Effector memory CD8-positive, alpha-beta T cell (primary cell): ENCODE measurements around the gene AMFR.
A peak's percentile ranks its signal among the peaks of the same experiment; 100 is the strongest.

Source experiments
- ATAC-seq: fragments of 150-1000 bp; cut with Tn5 transposase; replicated peaks from 2 replicates; pipeline ENCODE4 v1.10.0; 2021; ENCODE audit warnings: mild to moderate bottlenecking, moderate library complexity
- DNase-seq, 3 experiments: peaks; one replicate each; pipeline ENCODE4 v3.0.0; 2021
- H3K27ac Mint-ChIP-seq, 2 donors: one replicate each; pipeline ENCODE4 v1.8.0; 2022; ENCODE audit warnings: mild to moderate bottlenecking in 2 of 2, mixed read lengths in 2 of 2, moderate library complexity in 2 of 2
- H3K27me3 Mint-ChIP-seq, 2 donors: one replicate each; pipeline ENCODE4 v1.8.0; 2022; ENCODE audit warnings: mixed read lengths in 2 of 2
- H3K36me3 Mint-ChIP-seq: one replicate; pipeline ENCODE4 v1.8.0; 2022; ENCODE audit warnings: mild to moderate bottlenecking, moderate library complexity, mixed read lengths; ENCODE audit not compliant: insufficient read depth
- H3K4me1 Mint-ChIP-seq, 2 donors: one replicate each; pipeline ENCODE4 v1.8.0; 2022; ENCODE audit warnings: low read depth in 2 of 2, mixed read lengths in 2 of 2
- H3K4me3 Mint-ChIP-seq, 2 donors: one replicate each; pipeline ENCODE4 v1.8.0; 2022; ENCODE audit warnings: mild to moderate bottlenecking in 2 of 2, mixed read lengths in 2 of 2, moderate library complexity in 2 of 2
- H3K9me3 Mint-ChIP-seq, 2 donors: one replicate each; pipeline ENCODE4 v1.8.0; 2022; ENCODE audit warnings: mixed read lengths in 2 of 2

The AMFR gene

DNA sequence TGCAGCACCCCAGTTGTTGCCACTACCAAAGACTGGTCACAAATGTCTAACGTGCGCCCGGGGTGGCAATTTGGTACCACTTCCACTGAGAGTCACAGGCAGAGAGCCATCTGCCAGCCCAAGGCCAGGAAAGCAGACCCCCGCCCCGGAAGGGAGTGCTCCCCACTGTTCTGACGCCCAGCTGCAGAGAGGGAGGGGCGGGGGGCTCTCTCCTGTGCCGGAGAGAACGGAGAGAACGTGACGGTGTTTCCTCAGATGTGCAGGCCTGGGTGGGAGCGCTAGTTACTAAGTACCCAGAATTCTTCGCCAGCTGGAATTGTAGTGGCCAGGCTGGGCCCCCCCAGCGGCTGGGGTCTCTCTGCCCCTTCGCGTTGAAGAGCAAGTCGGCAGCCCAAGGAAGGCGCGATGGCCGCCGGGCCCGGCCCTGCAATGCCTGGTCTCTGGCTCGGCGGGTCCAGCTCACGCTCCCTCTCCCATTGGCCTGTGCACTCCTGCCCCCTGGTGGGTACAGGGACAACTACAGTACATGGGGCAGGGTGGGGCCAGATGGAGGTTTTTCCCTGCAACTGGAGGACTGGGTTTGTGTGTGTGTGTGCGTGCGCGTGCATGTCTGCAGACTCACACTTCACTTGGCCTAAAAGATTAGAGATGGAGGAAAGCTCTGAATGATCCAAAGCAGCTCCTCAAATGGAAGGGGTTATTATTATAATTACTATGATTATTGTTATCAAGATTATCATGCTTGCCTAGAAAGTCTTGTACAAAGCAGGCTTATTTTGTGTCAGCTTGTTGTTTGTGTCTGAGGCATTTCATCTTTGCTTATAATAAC is 107.1 kb downstream of the AMFR start:
- ATAC-seq (peak; percentile 99), DNase-seq (peak; percentile 78 to 84 (median 81))
- peak overlapping the region; percentile 0 to 2 for H3K27ac Mint-ChIP-seq
- H3K9me3 Mint-ChIP-seq, result no peaks in the 10 kb centered on the region
- no peaks in the 10 kb centered on the region for H3K27me3 Mint-ChIP-seq
- no peaks in the 10 kb centered on the region for H3K36me3 Mint-ChIP-seq
- H3K4me1 Mint-ChIP-seq, result peaks cover 6 to 11% of the 10 kb centered on the region in 2 donors
- peak overlapping the region; percentile 20 to 72 for H3K4me3 Mint-ChIP-seq

DNA sequence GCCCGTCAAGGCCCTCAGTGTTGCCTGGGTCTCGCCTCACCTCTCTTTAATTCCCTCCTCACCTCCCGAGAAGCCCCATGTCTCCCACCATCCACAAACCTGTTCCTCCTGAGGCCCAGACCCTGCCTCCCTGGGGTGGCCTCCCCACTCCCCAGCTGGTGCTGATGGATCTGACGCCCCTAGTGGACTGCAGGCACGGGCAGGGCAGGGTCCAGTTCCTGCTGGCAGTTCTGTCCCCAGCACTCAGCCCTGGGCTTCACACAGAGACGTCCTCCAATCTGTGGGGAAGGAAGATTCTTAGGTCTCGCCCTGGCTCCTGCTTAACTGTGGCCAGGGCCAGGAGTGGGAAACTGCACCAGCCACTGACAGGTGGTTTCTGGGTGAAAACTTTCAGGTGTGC is 108.8 kb downstream of the AMFR start:
- Mint-ChIP-seq H3K9me3 (no peaks in the 10 kb centered on the region), H3K36me3 (no peaks in the 10 kb centered on the region), H3K4me3 (no peak overlapping the region), H3K27me3 (no peaks in the 10 kb centered on the region), H3K4me1 (peaks cover 6 to 11% of the 10 kb centered on the region in 2 donors), H3K27ac (peak overlapping the region in 1 of 2 donors; percentile 26)
- ATAC-seq, result no peak
- no peak for DNase-seq

- ATAC-seq, result no peak
- no peaks in the 10 kb centered on the region for H3K9me3 Mint-ChIP-seq
- H3K36me3 Mint-ChIP-seq, result no peaks in the 10 kb centered on the region
- no peak for DNase-seq
- no peak overlapping the region for H3K4me3 Mint-ChIP-seq
- no peak overlapping the region for H3K27ac Mint-ChIP-seq
- H3K4me1 Mint-ChIP-seq, result peaks cover 6 to 10% of the 10 kb centered on the region in 2 donors
- H3K27me3 Mint-ChIP-seq, result no peaks in the 10 kb centered on the region
Measured at GRCh38 chr16:56315955-56316354, 109.4 kb downstream of the AMFR start.

DNA sequence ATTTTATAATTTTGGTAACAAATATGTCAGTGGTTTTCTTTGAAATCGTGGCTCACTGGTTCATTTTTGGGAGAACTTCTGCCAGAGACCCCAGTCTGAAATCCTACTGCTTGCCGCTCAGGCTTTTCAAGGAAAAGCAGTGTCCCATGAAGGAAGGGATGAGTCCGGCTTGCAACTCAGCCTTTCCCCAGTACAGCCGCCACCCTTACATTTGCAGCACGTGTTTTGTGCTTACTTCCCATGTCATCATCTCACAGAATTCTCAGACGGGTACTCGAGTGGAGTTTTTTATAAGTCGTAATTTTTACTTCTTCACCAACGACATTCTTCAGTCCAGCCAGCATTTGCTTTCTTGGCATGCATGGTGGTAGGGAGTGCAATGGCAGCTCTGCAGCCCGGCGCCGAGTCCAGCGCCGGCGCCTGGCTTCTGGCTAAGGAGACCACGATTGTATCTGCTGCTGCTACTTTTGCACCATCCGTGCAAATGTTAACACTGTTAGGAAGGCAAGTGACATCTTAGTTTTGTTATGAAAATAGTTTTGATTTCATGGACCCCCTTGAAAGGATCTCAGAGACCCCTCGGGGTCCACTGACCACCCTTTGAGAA is 111.0 kb downstream of the AMFR start:
- H3K4me1 Mint-ChIP-seq, result peaks cover 6 to 7% of the 10 kb centered on the region in 2 donors
- H3K36me3 Mint-ChIP-seq, result no peaks in the 10 kb centered on the region
- H3K4me3 Mint-ChIP-seq, result no peak overlapping the region
- no peak overlapping the region for H3K27ac Mint-ChIP-seq
- no peaks in the 10 kb centered on the region for H3K27me3 Mint-ChIP-seq
- ATAC-seq (no peak), DNase-seq (no peak)
- no peaks in the 10 kb centered on the region for H3K9me3 Mint-ChIP-seq

GRCh38 chr16:56312556-56312955 is 112.8 kb downstream of the AMFR start:
- H3K4me3 Mint-ChIP-seq, result no peak overlapping the region
- H3K27me3 Mint-ChIP-seq, result no peaks in the 10 kb centered on the region
- no peaks in the 10 kb centered on the region for H3K36me3 Mint-ChIP-seq
- no peak for DNase-seq
- no peaks in the 10 kb centered on the region for H3K9me3 Mint-ChIP-seq
- H3K4me1 Mint-ChIP-seq, result peaks cover 6 to 7% of the 10 kb centered on the region in 2 donors
- H3K27ac Mint-ChIP-seq, result no peak overlapping the region
- ATAC-seq, result no peak

- H3K27ac Mint-ChIP-seq, result no peak overlapping the region
- ATAC-seq (no peak), DNase-seq (no peak)
- no peaks in the 10 kb centered on the region for H3K9me3 Mint-ChIP-seq
- H3K4me3 Mint-ChIP-seq, result no peak overlapping the region
- H3K4me1 Mint-ChIP-seq, result peaks cover 5 to 7% of the 10 kb centered on the region in 2 donors
- no peaks in the 10 kb centered on the region for H3K36me3 Mint-ChIP-seq
- no peaks in the 10 kb centered on the region for H3K27me3 Mint-ChIP-seq
Measured at GRCh38 chr16:56312028-56312300, 113.4 kb downstream of the AMFR start.
